GM19239 (cell line): ENCODE results near the gene PCGF5.
"Not testable (repeated sequence)": the region's sequence is repeated elsewhere in the genome, so short reads cannot be mapped to it uniquely, and the experiment has no call there.

ENCODE experiments used
- DNase-seq: peaks from one replicate; pipeline ENCODE4 v3.0.0; 2011; ENCODE audit warnings: low spot score; ENCODE audit not compliant: insufficient read length
- FAIRE-seq: peaks from 2 replicates; lab custom pipeline; 2011; peaks lifted over from hg19 to GRCh38; lab: Jason Lieb, UNC

PCGF5 gene

GRCh38 chr10:91257310-91257709, 36.8 kb downstream of the PCGF5 start:
- DNase-seq = no peak
- no peak for FAIRE-seq

GRCh38 chr10:91260417-91260816, 40.0 kb downstream of the PCGF5 start:
- not testable (repeated sequence) for DNase-seq, FAIRE-seq

GRCh38 chr10:91271886-91272285, 51.4 kb downstream of the PCGF5 start:
- DNase-seq (no peak), FAIRE-seq (no peak)

- no peak for FAIRE-seq
- DNase-seq = no peak
Measured at GRCh38 chr10:91284486-91285090, 64.1 kb downstream of the PCGF5 start.

GRCh38 chr10:91286572-91286971, 66.1 kb downstream of the PCGF5 start:
- FAIRE-seq = no peak
- no peak for DNase-seq

- FAIRE-seq = no peak
- DNase-seq = no peak
Measured at GRCh38 chr10:91287276-91287675, 66.8 kb downstream of the PCGF5 start.

GRCh38 chr10:91287912-91288311, 67.4 kb downstream of the PCGF5 start:
- no peak for FAIRE-seq

GRCh38 chr10:91289305-91289704, 68.8 kb downstream of the PCGF5 start:
- no peak for FAIRE-seq

More at GRCh38 chr10:91287912-91288311, 67.4 kb downstream of the PCGF5 start:
- DNase-seq = no peak

GRCh38 chr10:91290607-91291006, 70.1 kb downstream of the PCGF5 start:
- no peak for DNase-seq

More at GRCh38 chr10:91289305-91289704, 68.8 kb downstream of the PCGF5 start:
- no peak for DNase-seq

GRCh38 chr10:91294134-91294906, 73.9 kb downstream of the PCGF5 start:
- FAIRE-seq (no peak), DNase-seq (no peak)

More at GRCh38 chr10:91290607-91291006, 70.1 kb downstream of the PCGF5 start:
- no peak for FAIRE-seq

- DNase-seq (no peak), FAIRE-seq (peak; percentile 14)
Measured at GRCh38 chr10:91295346-91295745, 74.9 kb downstream of the PCGF5 start.

- DNase-seq (no peak), FAIRE-seq (no peak)
Measured at GRCh38 chr10:91296471-91296870, 76.0 kb downstream of the PCGF5 start.

GRCh38 chr10:91298224-91298871, 77.9 kb downstream of the PCGF5 start:
- peak; percentile 63 for DNase-seq
- peak; percentile 93 for FAIRE-seq

GRCh38 chr10:91299999-91300575, 79.6 kb downstream of the PCGF5 start:
- no peak for DNase-seq
- no peak for FAIRE-seq

- DNase-seq, FAIRE-seq: not testable (repeated sequence)
Measured at GRCh38 chr10:91302946-91303345, 82.5 kb downstream of the PCGF5 start.

- not testable (repeated sequence) for FAIRE-seq, DNase-seq
Measured at GRCh38 chr10:91305979-91306378, 85.5 kb downstream of the PCGF5 start.

- DNase-seq (no peak), FAIRE-seq (no peak)
Measured at GRCh38 chr10:91307489-91307888, 87.0 kb downstream of the PCGF5 start.

GRCh38 chr10:91309711-91310110, 89.2 kb downstream of the PCGF5 start:
- no peak for FAIRE-seq
- no peak for DNase-seq

GRCh38 chr10:91311601-91312381, 91.3 kb downstream of the PCGF5 start:
- FAIRE-seq (no peak), DNase-seq (no peak)

- FAIRE-seq = no peak
- DNase-seq = no peak
Measured at GRCh38 chr10:91312382-91312733, 91.9 kb downstream of the PCGF5 start.
